OCI-LY3 (cell line): ENCODE results near the gene CDH4.
A peak's percentile ranks its signal among the peaks of the same experiment; 100 is the strongest.
"Not testable (repeated sequence)": the region's sequence is repeated elsewhere in the genome, so short reads cannot be mapped to it uniquely, and the experiment has no call there.

Experiments used
- H2AFZ ChIP-seq: fragments of 200-600, 300-600 bp; shearing (Covaris generic); 2 replicates; pipeline ENCODE4 v1.6.0; 2014; ENCODE audit warnings: antibody characterized with exemption, low read depth, low read length
- H3K27ac ChIP-seq: fragments of 200-600, 300-600 bp; sonication (generic); 2 replicates; pipeline ENCODE4 v1.5.1; 2014; ENCODE audit warnings: mild to moderate bottlenecking, low read length, moderate library complexity, mixed read lengths
- H3K27me3 ChIP-seq: fragments of 200-600, 300-600 bp; sonication (generic); 2 replicates; pipeline ENCODE4 v1.6.1; 2014; ENCODE audit warnings: low read depth, low read length, mixed read lengths
- H3K36me3 ChIP-seq: fragments of 200-600, 300-600 bp; sonication (generic); replicated peaks from 2 replicates; pipeline ENCODE3; 2014; ENCODE audit warnings: low read depth, low read length, mixed read lengths
- H3K4me1 ChIP-seq: fragments of 300-600, 200-600 bp; sonication (generic); 2 replicates; pipeline ENCODE4 v1.6.1; 2014; ENCODE audit warnings: low read length, mixed read lengths
- H3K4me2 ChIP-seq: fragments of 200-600, 300-600 bp; sonication (generic); 2 replicates; pipeline ENCODE4 v1.6.1; 2014; ENCODE audit warnings: low read length, mixed read lengths
- H3K4me3 ChIP-seq: fragments of 300-600, 200-600 bp; sonication (generic); 2 replicates; pipeline ENCODE4 v1.5.1; 2014; ENCODE audit warnings: antibody characterized with exemption, mild to moderate bottlenecking, low read length, moderate library complexity
- H3K79me2 ChIP-seq: fragments of 300-600, 200-600 bp; shearing (Covaris generic); 2 replicates; pipeline ENCODE4 v1.6.1; 2014; ENCODE audit warnings: mild to moderate bottlenecking, low read length, mixed read lengths
- H3K9ac ChIP-seq: fragments of 300-600, 200-600 bp; shearing (Covaris generic); 2 replicates; pipeline ENCODE4 v1.6.0; 2014; ENCODE audit warnings: mild to moderate bottlenecking, low read length, moderate library complexity
- H3K9me3 ChIP-seq: fragments of 200-600, 300-600 bp; shearing (Covaris generic); 2 replicates; pipeline ENCODE4 v1.6.1; 2014; ENCODE audit warnings: low read length, mixed read lengths; ENCODE audit not compliant: insufficient read depth
- H4K20me1 ChIP-seq: fragments of 200-600, 300-600 bp; sonication (generic); 2 replicates; pipeline ENCODE4 v1.6.1; 2016; ENCODE audit warnings: low read length, mixed read lengths; ENCODE audit not compliant: insufficient read depth
- CTCF ChIP-seq: fragments of 200-600, 300-600 bp; sonication (generic); IDR thresholded peaks from 2 replicates; pipeline ENCODE4 v1.5.1; 2014; ENCODE audit warnings: antibody characterized with exemption, low read length, low read depth
- EZH2phosphoT487 ChIP-seq: fragments of 200-600 bp; shearing (Covaris generic); IDR thresholded peaks from 2 replicates; pipeline ENCODE4 v1.6.1; 2018; ENCODE audit warnings: antibody characterized with exemption, mixed run types, low read depth

CDH4 gene

GRCh38 chr20:61980647-61981583 is 728.9 kb downstream of the CDH4 start:
- H3K4me3 ChIP-seq = no peak overlapping the region
- H3K36me3 ChIP-seq = peaks cover 9% of the 10 kb centered on the region
- no peaks in the 10 kb centered on the region for H3K27me3 ChIP-seq
- no peaks in the 10 kb centered on the region for H3K4me1 ChIP-seq
- H4K20me1 ChIP-seq = 0 out of 2 replicates have a peak, but pooled peaks cover 2% of the 10 kb centered on the region
- no peak overlapping the region for H3K27ac ChIP-seq
- no peak overlapping the region for H3K9ac ChIP-seq
- 0 out of 2 replicates have a peak, but pooled peaks cover 3% of the 10 kb centered on the region for H3K79me2 ChIP-seq
- TF ChIP-seq EZH2phosphoT487 (no peak), CTCF (peak; percentile 74)
- H3K9me3 ChIP-seq = no peaks in the 10 kb centered on the region
- no peak overlapping the region for H3K4me2 ChIP-seq
- no peak overlapping the region for H2AFZ ChIP-seq

GRCh38 chr20:61981691-61982090 is 729.6 kb downstream of the CDH4 start:
- H4K20me1 ChIP-seq, H3K4me2 ChIP-seq, H3K27ac ChIP-seq, H3K27me3 ChIP-seq, H3K4me3 ChIP-seq, H3K9ac ChIP-seq, H3K9me3 ChIP-seq, H2AFZ ChIP-seq, H3K4me1 ChIP-seq, H3K36me3 ChIP-seq, H3K79me2 ChIP-seq: not testable (repeated sequence)

GRCh38 chr20:61982191-61982950 is 730.3 kb downstream of the CDH4 start:
- 0 out of 2 replicates have a peak, but pooled peaks cover 2% of the 10 kb centered on the region for H3K79me2 ChIP-seq
- no peaks in the 10 kb centered on the region for H3K27me3 ChIP-seq
- 0 out of 2 replicates have a peak, but pooled peaks cover 2% of the 10 kb centered on the region for H4K20me1 ChIP-seq
- H3K4me2 ChIP-seq = no peak overlapping the region
- H3K27ac ChIP-seq = no peak overlapping the region
- H3K9me3 ChIP-seq = no peaks in the 10 kb centered on the region
- TF ChIP-seq EZH2phosphoT487 (no peak), CTCF (no peak)
- no peak overlapping the region for H2AFZ ChIP-seq
- no peak overlapping the region for H3K4me3 ChIP-seq
- no peak overlapping the region for H3K9ac ChIP-seq
- H3K36me3 ChIP-seq = peaks cover 9% of the 10 kb centered on the region
- no peaks in the 10 kb centered on the region for H3K4me1 ChIP-seq

- no peak for TF ChIP-seq EZH2phosphoT487
- no peak for TF ChIP-seq CTCF
- H3K4me2 ChIP-seq = no peak overlapping the region
- no peaks in the 10 kb centered on the region for H3K27me3 ChIP-seq
- H3K79me2 ChIP-seq = no peaks in the 10 kb centered on the region
- no peak overlapping the region for H3K9ac ChIP-seq
- H3K9me3 ChIP-seq = no peaks in the 10 kb centered on the region
- H3K27ac ChIP-seq = no peak overlapping the region
- H3K4me1 ChIP-seq = no peaks in the 10 kb centered on the region
- H4K20me1 ChIP-seq = 0 out of 2 replicates have a peak, but pooled peaks cover 2% of the 10 kb centered on the region
- no peak overlapping the region for H2AFZ ChIP-seq
- H3K4me3 ChIP-seq = no peak overlapping the region
- H3K36me3 ChIP-seq = peaks cover 9% of the 10 kb centered on the region
These were observed 730.9 kb downstream of the CDH4 start for GRCh38 chr20:61982951-61983315.
